ENCODE data around the gene GPR156. TPM values are rescaled to one million over a fixed set of nuclear protein-coding genes. Genes with fewer than 3 reads are reported as not detected.

The GPR156 gene
- polyA plus RNA-seq, 1 donor (not counting 4 experiments of a cell fraction or from before 2014, with no cell fraction given), result 0.17 TPM

- Histone ChIP-seq H4K20me1 (ENCODE audit: control insufficient read depth, extremely low read depth, insufficient read depth, low read length) (no peaks in the 10 kb centered on the region), H3K4me2 (ENCODE audit: control insufficient read depth, extremely low read depth, insufficient read depth, low read depth, low read length) (no peak overlapping the region), H3K36me3 (ENCODE audit: control insufficient read depth in 2 of 2, extremely low read depth in 1 of 2, insufficient read depth in 2 of 2, low read length in 2 of 2) (no peaks in the 10 kb centered on the region), H3K9me3 (ENCODE audit: control insufficient read depth, low read depth, low read length) (no peaks in the 10 kb centered on the region), H3K79me2 (ENCODE audit: control insufficient read depth, insufficient read depth, low read length) (no peaks in the 10 kb centered on the region), H3K9me1 (ENCODE audit: control insufficient read depth, extremely low read depth, insufficient read depth, low read length) (no peaks in the 10 kb centered on the region), H3K9ac (ENCODE audit: control insufficient read depth, extremely low read depth, insufficient read depth, low read length) (no peak overlapping the region), H2AFZ (ENCODE audit: control insufficient read depth, low read length) (no peak overlapping the region), H3K4me1 (ENCODE audit: control insufficient read depth, extremely low read depth, insufficient read depth, low read length) (peaks cover 17% of the 10 kb centered on the region), H3K27me3 (ENCODE audit: control insufficient read depth, extremely low read depth, insufficient read depth, low read length) (no peaks in the 10 kb centered on the region), H3K27ac (ENCODE audit: control insufficient read depth, insufficient read depth, low read length) (no peak overlapping the region), H3K4me3 (ENCODE audit: control insufficient read depth in 2 of 3, extremely low read depth in 1 of 3, insufficient read depth in 2 of 3, low read depth in 1 of 3, low read length in 3 of 3) (no peak overlapping the region)
- no peak for DNase-seq (ENCODE audit: low read depth, low spot score)
- dilution Hi-C loops (cut with MboI; ENCODE audit: extremely low pct_ligation_motif_present, low sequenced_read_pairs), result no loop called here
- TF ChIP-seq EZH2 (IDR thresholded peaks at IDR 0.05; ENCODE audit: low read length), result no peak
- TF ChIP-seq CTCF (optimal IDR thresholded peaks at IDR 0.05 in 1 of 3, IDR thresholded peaks at IDR 0.05 in 1 of 3, conservative IDR thresholded peaks at IDR 0.05 in 1 of 3; ENCODE audit: extremely low read depth in 1 of 3, insufficient read depth in 2 of 3, low read length in 3 of 3), result no peak
- no peak for FAIRE-seq
Measured at GRCh38 chr3:120200493-120201235, 84.4 kb downstream of the GPR156 start.

DNA sequence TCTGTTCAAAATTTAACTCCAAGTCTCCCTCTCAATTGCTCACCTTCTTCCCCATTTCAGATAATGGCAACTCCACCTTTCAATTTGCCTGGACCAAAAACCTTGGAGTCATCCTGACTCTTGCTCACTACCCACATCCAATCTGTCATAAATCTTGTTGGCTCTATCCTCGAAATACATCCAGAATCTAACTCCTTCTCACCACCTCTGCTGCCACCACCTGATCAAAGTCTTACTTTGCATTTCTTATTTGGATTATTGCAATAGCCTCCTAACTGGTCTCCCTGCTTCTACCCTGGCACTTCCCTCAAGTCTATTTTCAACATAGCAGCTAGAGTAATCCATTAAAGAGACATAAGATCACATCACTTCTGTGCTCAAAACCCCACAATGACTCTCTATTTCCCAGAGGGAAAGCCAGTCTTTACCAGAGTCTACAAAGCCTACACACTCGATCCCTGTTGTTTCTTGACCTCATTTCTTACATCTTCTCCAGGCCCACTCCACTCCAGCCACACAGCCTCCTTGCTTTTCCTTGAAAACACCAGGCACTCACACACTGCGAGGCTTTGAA, 86.6 kb downstream of the GPR156 start:
- no peak for DNase-seq (ENCODE audit: low read depth, low spot score)
- Histone ChIP-seq H3K27me3 (ENCODE audit: control insufficient read depth, extremely low read depth, insufficient read depth, low read length) (no peaks in the 10 kb centered on the region), H4K20me1 (ENCODE audit: control insufficient read depth, extremely low read depth, insufficient read depth, low read length) (no peaks in the 10 kb centered on the region), H3K4me2 (ENCODE audit: control insufficient read depth, extremely low read depth, insufficient read depth, low read depth, low read length) (no peak overlapping the region), H2AFZ (ENCODE audit: control insufficient read depth, low read length) (no peak overlapping the region), H3K36me3 (ENCODE audit: control insufficient read depth in 2 of 2, extremely low read depth in 1 of 2, insufficient read depth in 2 of 2, low read length in 2 of 2) (no peaks in the 10 kb centered on the region), H3K79me2 (ENCODE audit: control insufficient read depth, insufficient read depth, low read length) (no peaks in the 10 kb centered on the region), H3K4me3 (ENCODE audit: control insufficient read depth in 2 of 3, extremely low read depth in 1 of 3, insufficient read depth in 2 of 3, low read depth in 1 of 3, low read length in 3 of 3) (no peak overlapping the region), H3K9me1 (ENCODE audit: control insufficient read depth, extremely low read depth, insufficient read depth, low read length) (no peaks in the 10 kb centered on the region), H3K4me1 (ENCODE audit: control insufficient read depth, extremely low read depth, insufficient read depth, low read length) (peaks cover 20% of the 10 kb centered on the region), H3K9ac (ENCODE audit: control insufficient read depth, extremely low read depth, insufficient read depth, low read length) (no peak overlapping the region), H3K27ac (ENCODE audit: control insufficient read depth, insufficient read depth, low read length) (no peak overlapping the region), H3K9me3 (ENCODE audit: control insufficient read depth, low read depth, low read length) (no peaks in the 10 kb centered on the region)
- TF ChIP-seq EZH2 (IDR thresholded peaks at IDR 0.05; ENCODE audit: low read length), result no peak
- peak; percentile 30 to 56 (median 54) for TF ChIP-seq CTCF (optimal IDR thresholded peaks at IDR 0.05 in 1 of 3, IDR thresholded peaks at IDR 0.05 in 1 of 3, conservative IDR thresholded peaks at IDR 0.05 in 1 of 3; ENCODE audit: extremely low read depth in 1 of 3, insufficient read depth in 2 of 3, low read length in 3 of 3)
- peak; percentile 82 for FAIRE-seq
- dilution Hi-C loops (cut with MboI; ENCODE audit: extremely low pct_ligation_motif_present, low sequenced_read_pairs), result no loop called here

Data from keratinocyte (primary cell).